Measurements from ENCODE around the gene LMOD3.

DNA sequence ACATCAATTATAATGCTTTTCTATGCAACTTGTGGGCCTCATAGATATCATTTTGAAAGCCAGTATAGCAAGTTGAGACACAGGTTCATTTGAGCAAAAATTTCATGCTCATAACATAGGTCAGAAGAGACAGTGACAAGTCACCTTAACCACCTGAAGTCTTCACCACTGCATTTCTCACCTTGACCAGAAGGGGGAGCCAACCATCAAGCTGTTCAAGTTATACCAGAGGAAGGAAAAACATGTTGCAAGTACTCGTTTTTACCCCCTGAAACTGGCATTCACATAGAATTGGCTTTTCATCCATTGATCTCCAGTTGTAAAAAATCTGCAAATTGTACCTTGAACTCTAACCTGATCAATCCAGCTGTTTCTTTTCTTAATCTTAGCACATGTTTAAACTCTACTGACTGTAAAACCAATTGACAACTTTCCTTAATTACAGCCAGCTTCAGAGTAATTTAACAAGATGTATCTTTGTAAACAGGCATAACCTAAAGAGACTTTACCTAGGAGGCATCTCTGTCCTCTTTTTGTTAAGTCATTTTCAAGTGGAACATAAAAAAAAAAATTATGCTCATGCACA, 1.4 kb downstream of the LMOD3 start:
- no peak for TF ChIP-seq POLR2A (IDR thresholded peaks at IDR 0.05)
- peak; percentile 62 to 84 (median 81) for TF ChIP-seq CTCF (IDR thresholded peaks at IDR 0.05)

Data from prostate gland (tissue), 2 donors.